DMS153 (cell line): Measurements from ENCODE around the gene ZNF746.

Experiments
- DNase-seq: peaks from one replicate; lab custom pipeline; 2025; lab: John Stamatoyannopoulos, UW

ZNF746 gene

DNA sequence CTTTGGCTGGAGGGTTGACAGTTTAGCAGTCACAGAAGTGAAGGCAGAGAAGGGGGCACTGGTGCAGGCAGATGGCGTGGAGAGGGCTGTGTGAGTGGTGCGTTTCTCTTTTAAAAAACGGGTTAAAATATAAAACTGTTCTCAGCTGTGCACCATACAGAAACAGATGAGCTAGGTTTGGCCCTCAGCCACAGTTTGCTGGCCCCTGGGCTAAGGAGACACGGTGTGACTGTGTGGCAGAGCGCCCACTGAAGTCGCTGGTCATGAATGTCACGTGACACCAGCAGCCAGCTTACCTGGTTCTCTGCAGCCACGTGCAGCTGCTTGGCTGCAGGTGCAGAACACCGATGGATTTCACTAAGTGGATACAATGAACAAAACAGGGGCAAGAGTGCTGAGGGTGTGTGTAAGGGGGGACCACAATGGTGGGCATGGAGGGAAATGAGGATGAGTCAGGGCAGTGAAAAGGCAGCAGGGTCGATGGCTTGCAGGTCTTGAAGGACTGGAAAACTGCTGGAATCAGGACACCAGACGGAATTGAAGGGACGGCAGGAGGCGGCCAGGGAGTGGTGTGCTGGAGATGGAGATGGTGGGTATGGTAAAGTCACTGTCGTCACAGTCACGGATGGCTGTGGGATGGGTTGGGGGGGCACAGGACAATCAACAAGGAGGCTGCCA, 7.4 kb downstream of the ZNF746 start:
- no peak for DNase-seq

DNA sequence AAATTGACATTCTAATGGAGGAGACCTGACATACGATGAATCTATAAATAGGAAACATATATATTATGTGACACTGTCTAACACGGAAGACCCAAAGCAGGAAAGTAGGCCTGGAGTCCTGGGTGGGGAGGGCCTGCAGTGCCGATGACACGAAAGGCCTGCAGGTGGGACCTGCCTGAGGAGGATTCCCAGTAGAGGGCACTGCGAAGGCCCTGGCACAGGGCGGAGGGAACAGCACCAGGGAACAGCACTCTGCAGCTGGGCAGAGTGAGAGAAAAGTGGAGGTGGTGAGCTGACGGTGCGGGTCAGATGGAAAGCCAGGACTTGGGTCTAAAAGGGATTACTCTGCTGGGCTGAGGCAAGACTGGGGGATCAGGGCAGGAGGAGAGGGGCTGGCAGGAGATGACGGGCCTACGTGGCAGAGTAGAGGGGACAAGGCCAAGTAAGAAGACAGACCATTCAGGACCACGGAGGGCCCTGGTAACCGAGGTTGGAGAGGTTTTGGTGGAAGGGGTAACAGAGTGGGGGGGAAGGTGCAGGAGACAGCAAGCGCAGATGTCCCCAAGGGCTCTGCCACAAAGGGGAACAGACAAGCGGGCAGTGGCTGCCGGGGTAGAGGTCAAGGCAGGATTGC, 8.1 kb downstream of the ZNF746 start:
- DNase-seq: no peak

DNA sequence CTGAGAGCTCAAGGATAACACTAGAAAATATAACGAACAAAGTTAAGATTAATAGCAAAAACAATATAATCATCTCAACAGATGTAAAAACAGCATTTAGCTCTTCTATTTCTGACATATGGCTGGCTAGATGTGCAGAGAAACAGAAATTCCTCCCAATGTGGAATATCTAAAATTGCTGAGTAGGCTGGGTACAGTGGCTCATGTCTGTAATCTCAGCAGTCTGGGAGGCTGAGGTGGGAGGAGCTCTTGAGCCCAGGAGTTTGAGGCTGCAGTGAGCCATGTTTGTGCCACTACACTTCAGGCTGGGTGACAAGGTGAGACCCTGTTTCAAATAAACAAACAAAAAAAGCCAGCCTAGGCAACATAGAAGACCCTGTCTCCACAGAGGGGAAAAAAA, 18.0 kb downstream of the ZNF746 start:
- no peak for DNase-seq

DNA sequence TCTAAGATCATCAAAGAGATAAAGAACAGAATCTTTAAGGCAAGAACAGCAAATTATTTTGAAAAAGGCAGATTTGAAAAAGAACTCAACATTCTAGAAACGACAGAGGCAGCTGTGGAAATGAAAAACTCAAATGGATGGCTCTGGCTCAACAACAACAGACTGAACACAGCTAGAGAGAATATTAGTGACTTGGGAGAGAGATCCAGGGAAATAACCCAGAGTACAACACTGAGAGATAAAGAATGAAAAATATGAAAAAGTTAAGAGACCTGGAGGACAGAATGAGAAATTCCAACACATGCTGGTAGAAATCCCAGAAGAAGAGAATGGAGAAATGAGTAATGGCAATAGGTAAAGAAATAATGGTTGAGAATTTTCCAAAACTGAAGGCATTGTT, 18.9 kb downstream of the ZNF746 start:
- DNase-seq: no peak

DNA sequence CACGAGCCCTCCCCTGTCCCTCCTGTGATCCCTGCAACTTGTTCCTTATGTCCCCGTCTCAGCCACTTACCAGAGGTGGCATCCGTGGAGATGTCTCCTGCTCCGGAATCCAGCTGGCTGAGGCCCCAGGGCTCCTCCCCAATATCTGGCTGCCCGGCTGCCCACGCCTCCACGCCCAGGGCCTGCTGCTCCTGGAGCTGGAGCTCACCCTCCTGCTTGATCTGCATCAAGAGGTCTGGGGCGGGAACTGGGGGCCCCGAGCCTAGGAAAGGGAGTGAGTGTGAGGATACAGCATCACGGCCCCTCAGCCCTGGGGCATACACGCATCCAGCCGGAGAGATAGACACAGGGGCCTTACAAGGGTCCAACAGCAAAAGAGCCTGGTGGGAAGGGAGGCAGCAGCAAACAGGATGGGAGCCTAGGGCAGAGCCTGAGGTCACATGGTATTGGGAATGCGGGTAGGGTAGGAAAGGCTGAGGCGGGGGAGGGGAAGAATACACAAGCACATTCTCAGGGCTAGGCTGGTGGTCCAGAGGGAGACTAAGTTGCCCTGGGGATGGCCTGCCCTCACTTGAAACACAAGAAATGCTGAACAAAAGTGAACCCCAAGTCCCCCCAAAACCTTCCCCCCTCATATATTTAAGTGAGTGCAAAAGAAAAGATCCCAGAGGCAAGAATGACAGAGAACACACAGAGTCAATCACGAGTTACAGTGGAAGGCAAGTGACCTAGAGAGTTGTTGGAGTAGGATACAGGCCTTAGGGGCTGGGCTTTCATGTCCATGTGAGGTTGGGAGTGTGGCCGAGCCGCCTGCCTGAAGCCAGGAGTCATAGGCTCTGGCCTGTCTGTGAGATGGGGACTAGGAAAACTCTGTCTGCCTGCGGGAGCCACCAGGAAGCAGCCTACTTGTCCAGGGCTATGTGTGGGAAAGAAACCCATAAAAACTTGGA, 19.8 kb downstream of the ZNF746 start:
- no peak for DNase-seq

DNA sequence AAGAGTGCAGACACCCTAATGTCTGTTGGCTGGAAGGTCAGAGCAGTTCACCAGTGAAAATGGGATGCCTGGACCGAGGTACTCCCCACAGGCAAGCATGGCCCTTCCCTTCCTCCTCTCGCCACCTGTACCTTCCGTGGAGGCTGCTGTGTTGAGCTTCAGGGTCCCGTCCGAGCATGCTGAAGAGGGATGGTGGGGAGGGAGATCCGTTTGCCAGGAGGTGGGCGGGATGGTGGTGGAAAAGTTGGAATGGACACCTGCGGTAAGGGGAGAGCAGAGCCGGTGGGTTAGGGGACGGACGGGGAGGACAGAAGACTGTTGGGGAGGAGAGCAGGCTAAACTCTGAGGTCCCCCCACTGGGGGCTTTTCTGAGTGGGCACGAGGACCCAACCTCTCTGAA, 20.8 kb downstream of the ZNF746 start:
- DNase-seq: no peak

DNA sequence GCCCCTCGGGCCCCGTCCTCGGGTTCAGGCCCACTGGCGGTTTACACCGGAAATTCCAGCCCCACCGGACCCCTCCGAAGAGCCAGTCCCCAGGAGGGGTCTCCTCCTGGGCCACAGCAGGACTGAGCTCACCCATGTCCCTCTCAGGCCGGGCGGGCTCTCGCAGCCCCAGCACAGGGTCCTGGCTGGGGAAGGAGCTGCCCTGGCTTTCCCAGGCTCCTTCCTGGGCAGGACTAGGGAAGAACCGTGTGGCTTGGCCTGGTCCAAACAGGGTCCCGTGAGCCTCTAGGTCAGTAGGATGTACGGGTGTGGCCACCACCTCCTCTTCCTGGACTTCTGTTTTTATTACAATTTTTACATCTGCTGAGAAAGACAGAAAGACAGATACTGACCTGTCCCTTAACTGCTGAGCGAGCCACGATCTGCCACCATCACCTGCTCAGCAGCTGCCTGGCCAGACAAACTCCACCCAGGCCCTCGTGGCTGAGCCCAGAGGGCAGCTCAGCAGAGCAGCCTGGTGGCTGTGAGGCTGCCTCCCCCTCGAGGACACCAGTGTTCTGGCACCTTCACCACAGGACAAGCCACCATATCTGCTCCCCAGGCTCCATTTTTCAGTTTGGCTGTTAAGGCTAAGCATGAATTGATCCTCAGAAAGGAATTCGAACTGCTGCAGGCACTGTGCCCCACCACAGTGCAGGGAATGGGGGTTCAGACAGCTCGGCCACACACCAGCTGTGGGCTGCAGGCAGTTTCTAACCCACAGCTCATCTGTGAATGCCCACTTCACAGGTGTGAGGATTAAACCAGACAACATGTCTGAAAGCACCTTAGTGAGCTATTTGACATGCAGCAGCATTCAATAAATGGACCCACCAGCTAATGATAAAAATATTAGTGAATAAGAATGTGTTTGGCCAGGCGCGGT, 22.2 kb downstream of the ZNF746 start:
- no peak for DNase-seq

DNA sequence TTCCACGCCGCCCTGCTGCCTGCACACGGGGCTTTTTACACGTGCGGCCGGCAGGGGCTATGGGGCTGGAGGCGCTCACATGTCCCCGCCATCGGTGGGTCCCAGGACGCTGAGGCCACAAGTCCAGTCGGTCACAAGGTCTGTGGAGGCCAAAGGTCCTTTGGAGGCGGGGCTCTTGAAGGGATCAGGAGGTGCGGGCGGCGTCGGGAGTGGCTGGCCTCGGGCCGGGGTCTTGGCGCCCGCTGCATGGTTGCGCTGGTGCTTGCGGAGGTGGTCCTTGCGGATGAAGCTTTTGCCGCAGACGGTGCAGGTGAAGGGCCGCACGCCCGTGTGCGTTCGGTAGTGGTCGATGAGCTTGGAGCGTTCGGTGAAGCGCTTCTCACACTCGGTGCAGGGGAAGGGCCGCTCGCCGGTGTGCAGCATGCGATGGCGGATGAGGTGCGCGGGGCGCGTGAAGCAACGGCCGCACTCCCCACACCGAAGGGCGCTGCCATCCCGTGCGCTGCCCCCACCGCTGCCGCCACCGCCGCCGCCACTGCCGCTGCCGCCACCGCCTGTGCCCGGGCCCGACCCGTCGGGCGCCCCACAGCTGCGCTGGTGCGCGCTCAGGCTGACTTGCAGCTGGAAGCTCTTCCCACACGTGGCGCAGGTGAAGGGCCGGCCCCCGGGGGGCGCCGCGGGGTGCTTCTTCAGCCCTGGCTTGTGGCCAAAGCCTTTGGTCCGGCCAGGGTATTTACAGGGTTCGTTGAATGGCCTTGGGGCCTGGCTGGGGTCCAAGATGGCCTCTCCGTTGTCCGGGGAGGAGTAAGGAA, 23.1 kb downstream of the ZNF746 start:
- no peak for DNase-seq

DNA sequence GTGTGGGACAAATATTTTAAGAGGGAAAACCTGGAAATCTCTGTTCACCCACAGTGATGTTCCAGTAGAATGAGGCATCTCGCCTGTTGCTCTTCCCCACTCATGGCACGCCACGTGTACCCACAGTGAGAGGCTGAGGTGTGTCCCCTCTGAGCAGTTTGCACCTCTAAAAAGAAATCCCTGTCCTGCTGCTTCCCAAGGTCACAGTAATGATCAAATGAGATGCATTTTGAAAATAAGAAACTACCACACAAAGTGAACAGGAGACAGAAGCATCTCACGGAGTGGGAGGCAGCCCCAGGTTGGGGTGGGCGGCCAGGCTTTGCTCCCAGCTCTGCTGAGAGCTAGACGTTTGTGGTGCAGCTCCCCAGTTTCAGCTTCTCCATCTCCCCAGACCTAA, 24.4 kb downstream of the ZNF746 start:
- DNase-seq: no peak

DNA sequence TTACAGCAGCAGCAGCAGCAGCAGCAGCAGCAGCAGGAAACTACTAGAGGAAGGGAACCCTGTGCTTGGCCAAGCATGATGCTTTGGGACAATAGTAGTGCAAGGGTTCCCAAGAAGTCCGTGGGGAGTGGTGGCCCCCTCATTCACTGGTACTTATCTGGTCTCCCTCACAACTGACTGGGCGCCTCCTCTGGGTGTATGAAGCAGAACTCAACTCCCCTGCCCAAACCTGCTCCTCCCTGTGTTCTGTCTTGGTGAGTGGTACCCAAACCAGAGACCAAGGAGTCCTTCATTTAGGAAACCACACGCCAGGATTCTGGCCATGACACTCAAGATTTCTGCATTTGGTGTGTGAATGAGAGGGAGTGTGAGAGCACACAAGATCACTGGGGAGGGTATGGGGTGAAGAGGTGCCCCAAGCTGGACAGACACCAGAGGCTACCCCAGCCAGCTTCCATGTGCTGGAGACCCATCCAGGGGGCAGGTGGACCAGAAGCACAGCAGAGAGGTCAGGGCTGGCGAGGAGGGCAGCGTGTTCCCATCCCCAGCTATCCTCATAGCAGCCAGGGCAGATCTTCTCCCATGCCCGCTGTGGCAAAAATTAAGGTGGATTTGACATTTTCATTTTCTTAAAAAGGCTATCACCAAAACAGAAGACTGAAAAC, 26.2 kb downstream of the ZNF746 start:
- no peak for DNase-seq

DNA sequence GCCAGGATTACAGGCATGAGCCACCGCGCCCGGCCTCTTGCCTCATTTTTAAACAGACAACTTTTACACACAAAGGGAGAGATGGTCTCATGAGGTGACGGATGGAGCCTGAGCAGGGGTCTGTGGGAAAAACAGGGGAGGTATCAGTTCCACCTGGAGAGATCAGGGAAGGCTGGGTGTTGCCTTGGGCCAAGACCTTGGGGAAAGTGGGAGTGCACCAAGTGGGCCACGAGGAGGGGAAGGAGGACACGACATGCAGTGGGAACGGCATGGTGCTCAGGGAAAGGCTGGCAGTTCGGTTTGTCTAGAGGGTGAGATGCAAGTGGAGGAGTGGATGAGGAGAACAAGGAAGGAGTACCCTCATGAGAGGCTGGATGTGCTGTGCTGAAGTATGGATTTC, 27.8 kb downstream of the ZNF746 start:
- DNase-seq: no peak

DNA sequence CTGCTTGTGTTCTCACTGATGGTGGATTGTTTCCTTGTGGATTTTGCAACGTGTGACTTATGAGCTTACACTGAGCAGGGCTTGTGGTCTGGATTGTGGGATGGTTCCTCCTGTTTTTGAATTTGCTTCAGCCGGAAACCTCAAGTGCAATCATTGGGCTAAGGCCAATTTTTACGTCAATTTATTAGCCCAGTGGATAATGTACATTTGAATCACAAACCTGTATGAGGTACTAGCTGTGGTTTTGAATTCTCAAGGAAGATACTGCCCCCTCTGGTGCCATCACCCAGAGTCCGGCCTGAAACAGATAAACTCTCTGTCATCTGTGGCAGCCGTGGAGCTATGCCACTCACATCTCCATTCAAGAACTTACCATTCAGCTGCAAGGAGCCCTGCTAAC, 29.4 kb downstream of the ZNF746 start:
- peak; percentile 25 for DNase-seq

DNA sequence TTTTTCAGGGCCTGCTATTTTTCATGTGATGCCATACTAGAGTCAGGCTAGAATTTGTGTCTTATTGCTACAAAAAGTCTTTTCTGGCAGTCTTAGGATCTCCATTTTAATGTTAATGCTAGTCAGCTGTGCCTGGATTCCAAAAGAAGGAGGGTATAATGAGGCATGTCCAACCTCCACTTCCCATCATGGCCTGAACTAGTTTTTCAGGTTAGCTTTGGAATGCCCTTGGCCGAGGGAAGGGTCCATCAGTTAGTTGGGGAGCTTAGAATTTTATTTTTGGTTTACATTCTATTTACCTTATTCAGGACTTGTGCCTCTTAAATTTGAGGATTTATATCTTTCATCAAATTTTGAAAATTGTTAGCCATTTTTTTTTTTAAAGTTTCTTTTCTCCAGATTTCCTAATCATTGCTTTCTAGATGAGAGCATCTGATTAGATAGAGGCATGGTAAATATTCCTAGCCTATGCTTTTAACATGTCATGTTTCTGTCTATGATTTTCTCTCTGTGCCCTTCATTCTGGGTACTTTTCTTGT, 30.2 kb downstream of the ZNF746 start:
- DNase-seq: no peak

DNA sequence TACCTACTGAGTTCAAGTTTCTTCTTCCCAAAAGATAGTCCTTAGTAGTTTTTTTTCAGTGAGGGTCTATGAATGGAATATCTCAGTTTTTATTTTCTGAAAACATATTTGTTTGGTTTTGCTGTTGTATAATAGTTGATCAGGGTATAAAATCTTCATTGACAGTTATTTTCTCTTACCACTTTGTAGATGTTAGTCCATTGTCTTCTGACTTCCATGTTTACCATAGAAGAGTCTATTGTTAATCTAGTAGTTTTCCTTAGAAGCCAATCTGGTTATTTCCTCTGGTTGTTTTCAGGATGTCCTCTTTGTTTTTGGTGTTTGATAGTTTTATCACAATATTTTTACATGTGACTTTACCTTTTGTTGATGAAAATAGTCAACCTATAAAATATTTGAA, 31.2 kb downstream of the ZNF746 start:
- DNase-seq: no peak

DNA sequence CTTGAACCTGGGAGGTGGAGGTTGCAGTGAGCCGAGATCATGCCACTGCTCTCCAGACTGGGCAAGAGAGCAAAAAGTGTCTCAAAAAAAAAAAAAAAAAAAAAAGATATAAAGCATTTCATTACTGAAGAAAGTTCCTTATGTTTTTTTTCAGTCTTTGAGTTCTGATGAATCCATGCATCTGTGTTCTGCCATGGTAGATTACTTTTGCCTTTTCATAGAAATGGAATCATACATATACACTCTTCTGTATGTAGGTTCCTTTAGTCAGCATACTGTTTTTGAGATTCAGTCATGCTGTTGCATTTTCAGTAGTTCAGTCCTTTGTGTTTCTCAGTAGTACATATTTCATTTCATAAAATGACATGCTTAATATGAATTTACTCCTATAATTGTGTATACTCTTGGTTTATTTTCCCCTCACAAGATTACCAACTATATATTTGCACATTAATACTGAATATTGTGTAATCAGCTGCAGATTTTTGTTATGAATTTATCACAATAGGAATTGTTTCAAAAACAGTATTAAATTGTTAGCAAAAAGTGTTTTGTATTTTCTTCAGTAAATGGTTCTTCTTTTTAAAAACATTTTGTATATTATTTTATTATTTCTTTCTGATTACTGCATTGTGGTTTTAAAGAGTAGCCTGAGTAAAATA, 34.0 kb downstream of the ZNF746 start:
- no peak for DNase-seq

DNA sequence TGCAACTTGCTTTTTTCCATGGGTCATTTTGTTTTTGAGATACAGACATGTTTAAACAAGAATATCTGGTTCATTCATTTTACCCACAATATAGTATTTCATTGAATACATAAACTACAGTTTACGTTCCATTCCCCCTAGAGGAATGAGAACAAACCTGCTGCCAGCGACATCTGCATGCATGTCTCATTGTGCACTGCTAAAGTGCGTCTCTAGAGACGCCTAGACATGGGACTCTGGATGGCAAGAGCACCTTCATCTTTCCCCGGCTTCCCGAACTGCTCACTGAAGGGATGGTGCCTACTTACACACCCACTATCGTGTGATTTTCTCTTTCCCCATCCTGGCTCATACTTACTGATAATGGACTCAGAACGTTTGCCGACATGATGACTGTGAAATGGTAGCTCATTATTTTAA, 35.5 kb downstream of the ZNF746 start:
- no peak for DNase-seq

DNA sequence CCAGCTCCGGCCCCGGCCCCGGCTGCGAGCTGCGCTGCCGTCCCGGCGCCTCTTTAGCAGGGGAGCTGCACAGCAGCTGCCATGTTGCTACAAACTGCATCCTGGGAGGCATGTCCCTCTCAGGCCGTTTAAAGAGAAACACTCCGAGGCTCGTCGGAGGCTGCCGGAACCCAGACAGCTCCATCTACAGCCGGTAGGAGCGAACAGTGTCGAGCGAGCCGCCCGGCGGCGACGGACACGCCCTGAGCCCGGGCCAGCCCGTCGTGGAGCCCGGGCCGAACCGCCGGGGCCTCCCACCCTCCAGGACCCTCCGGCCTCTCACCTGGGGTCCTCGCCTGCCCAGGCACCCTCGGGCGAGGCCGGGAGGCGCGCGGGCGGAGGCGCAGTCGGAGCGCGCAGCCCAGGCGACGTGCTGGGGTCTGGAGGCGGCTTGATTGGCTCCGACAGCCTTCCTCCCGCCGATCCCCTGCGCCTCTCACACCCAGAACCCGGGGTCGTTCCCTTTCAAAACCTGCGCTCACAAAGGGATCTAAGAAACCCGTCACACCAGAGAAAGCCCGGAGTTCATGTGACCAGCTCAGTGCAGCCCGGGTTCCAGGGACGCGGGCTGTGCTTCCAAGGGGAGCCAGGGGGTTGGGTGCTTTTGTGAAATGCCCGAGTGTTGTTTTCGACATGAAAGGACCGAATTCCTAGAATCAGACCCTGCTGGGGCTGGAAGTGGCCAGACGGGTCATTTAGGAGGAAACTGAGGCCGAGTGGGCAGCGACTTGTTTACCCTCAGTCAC, 36.9 kb downstream of the ZNF746 start, which contains the start of gene ZNF777:
Gene ZNF777 (minus strand): TSS at position 570 of the 785 bp plus-strand sequence. CDS start 5,040 bp downstream, outside the sequence.
- DNase-seq: peak; percentile 71
